ENCODE data around the gene FZD10.

The FZD10 gene

DNA sequence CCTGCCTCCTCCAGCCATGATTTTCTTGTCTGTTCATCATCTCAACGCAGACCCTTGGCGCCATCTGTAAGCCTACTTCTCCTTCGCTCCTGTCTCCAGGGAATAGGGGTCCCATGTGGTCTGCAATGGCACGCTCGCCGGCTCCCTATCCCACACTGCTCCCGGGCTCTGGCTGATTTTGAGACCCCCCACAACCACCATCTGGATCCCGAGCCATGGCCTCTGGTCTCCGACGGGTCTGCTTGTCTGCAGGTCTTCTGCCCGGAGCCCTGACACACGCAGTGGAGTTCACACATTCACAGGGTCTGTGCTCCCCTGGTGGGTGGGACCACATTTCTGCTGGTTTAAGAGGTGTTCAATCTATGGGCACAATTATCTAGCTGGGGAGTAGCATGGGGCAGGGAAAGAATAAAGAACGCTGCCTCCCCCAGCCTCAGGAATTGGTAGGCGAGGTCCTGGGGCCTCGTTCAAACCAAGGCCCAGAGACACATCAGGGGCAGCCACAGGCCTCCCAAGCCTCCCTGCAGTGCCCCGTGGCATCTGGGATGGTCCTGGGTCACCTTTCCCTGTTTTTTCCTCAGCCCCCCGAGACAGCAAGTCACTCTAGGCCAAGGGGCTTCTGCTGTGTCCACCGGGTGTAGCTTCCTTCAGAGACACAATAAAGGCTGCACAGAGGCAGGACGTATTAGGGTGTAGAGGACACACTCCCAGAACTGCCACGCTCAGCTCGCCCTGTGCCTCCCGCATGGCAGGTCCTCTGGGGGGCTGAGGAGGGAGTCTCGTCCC is 21.5 kb downstream of the FZD10 start:
- DNase-seq = no peak

DNA sequence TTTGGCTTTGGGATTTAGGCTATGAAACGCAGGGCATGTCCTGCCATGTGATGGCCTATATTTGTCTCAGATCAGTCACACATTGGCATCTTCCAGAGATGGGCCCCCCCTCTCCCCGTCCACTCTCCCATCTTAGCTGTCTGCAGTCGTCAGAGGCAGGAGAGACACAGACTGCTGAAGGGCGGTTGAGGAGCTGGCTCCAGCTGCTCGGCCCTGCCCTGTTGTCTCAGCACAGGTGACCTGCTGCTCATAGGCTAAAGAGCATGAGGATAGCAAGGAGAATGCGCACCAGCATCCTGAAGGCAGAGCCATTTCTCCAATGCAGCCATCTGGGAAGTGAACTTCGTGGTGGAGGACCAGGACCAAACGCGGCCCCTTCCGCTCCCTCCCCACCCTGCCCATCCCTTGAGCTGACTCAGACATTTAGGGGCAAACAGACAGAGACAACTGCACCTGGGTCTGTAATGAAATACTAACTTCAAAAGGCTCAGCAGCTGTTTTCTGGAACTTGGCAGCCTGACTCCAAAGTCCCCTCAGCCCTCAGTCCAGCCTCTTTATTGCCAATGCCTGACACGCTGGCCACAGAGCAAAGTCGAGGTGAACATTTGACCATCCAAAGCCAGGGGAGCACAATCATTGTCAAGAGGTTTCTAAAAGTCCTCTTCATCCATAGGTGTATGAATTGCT is 22.3 kb downstream of the FZD10 start:
- DNase-seq = no peak

DNA sequence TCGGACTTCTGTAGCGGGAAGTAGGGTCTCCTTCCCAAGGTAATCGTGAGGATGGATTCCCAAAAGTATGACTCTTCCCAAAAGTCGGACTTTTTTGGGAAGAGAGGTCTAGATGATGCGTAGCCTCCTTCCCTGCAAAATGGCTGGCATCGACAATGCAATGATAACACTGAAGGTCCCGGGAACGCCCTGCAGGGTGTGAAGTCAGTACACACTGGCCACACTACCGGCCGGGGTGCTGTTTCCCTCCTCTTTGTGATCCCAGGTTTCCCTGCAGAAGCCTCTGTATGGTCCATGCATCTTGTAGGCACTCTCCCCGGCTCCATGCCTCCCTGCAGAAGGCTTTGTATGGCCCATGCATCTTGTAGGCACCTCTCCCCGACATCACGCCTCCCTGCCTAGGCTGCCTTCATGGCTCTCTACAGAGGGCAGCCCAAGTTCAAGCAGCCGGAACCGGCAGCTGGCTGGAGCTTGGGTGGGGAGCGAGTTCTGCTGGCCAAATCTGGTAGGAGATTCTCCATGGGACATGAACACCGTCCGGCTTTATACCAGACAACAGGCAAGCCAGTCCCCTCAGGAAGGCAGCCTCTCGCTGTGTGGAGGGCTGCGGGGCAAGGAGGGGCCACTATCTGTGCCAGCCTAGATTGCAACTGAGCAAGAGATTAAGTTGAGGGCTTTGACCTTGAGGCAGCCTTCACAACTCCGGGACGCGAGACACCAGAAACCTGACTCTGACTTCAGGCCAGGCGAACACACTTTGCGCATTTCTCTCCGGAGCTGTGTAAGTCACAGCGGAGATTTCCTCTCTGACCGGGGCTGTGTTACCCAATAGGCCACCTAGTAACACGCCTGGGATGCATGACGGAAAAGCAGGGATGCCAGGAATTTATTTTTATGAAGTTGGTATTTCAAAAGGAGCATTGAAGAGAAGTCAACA is 23.5 kb downstream of the FZD10 start:
- no peak for DNase-seq

DNA sequence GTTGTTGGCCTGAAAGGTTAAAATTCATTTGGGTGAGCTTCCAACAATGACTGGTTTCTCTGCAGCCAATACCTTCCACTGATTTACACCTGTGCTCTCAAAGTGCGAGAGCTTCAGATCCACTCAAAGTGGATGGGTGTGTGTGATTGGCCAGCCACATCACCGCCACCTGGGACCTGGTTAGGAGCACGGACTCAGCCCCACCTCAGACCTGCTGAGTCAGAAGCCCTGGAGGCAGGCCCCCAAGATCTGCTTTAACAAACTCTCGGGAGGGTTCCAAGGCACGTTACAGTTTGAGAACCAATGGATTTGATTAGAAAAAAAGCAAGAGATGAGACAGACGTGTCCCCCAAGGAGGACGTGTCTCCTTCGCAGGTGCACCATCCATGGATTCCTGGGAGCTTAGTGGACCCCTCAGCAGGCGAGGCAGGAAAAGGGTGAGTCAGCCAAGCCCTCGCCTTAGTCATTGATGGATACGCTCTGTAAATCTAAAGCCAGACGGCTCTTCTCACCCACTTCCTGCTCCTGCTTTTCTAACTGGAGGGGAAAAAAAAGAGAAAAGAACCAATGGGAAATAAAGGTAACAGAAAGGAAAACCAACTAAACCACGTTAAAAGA is 24.5 kb downstream of the FZD10 start:
- DNase-seq = no peak

DNA sequence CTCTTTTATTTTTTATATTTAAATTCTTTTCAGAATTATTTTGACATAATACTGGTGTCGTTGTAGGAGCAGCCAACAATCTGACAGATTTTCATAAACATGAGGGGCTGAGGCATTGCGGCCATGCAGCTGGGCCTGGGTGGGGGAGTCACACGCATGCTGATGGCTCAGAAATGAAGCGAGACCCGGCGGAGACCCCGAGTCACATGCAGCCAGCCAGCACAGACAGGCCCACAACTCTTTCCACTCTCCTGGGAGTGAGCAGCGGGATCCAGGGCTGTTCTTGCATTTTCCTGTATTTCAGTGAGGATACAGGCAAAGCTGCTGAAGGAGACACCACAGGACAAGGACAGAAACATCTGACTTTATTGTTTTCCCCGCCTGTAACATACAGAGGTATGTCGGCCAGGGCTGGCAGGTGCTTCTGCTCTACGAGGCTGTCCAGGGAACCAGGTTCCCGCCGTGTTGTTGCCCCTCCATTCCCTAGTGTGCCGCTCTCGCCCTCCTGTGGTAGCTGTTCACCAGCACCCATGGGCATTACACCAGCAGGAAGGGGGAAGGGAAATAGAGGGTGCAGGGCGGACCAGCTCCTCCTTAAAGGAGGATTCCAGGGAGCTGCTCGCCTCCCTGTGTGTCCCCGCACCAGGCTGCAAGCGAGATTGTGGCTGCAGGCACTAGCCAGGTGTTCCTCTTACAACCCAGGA is 30.5 kb downstream of the FZD10 start:
- DNase-seq = no peak

DNA sequence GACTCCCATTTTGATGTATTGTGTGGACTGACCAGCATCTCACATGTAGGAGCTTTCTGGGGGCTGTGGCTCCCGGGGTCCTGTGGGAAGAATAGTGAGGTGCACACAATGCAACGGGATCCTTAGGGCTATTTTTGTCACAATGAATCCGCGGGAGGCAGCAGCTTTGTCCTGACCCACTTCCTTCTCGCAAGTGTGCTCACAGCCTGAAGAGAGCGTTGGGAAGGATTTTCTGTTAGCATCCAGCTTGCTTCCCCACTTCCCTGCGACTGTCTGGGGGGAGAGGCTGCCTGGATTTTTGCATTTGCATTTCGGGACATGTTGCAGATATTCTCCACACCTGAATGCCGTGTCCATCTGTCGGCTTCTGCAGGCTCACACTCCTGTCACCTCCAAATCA is 31.9 kb downstream of the FZD10 start:
- DNase-seq = no peak

DNA sequence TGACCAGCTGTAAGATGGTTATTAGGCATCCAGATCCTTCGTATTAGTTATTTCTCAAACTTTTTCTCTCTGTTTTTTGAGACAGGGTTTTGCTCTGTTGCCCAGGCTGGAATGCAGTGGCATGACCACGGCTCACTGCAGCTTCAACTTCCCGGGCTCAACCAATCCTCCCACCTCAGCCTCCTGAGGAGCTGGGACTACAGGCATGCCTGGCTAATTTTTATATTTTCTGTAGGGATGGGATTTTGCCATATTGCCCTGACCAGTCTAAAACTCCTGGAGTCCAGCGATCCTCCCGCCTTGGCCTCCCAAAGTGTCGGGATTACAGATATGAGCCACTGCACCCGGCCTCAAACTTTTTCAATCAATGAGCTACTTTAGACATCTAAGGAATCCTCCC is 33.1 kb downstream of the FZD10 start:
- DNase-seq = no peak

DNA sequence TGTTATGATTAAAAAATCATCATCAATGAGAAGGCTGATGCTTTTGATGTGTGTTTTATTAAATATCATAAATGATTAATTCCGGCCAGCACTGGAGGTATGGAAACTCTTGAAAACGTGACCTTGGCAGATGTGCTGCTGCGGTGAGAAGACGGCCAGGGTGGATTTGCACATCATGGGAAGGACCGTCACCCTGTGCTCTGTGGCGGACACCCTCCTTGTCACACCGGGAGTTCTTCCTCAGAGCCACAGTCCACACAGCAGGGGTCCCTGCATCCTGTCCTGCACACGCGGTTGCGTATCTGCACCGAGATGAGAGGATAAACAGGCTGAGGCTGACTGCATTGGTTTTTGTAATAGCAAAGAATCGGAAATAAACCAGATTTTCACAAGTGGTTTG is 33.5 kb downstream of the FZD10 start:
- no peak for DNase-seq

DNA sequence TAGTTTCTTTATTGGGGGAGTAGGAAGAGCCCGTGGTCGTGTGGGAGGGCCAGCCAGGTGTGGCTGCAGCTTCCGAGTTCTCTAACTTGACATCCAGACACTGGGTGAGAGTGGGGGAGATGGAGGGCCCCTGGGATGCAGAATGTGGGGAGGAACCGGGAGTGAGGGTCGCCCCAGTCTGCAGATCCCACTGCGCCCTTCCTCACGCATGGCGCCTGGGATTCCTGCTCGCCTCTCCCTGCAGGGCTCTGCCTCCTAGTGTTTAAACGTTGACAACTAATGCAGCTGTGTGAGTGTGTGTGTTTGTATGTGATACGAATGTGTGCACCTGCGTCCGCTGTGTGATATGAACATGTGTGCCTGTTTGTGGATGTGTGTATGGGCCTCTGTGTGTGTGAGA is 34.6 kb downstream of the FZD10 start:
- no peak for DNase-seq

DNA sequence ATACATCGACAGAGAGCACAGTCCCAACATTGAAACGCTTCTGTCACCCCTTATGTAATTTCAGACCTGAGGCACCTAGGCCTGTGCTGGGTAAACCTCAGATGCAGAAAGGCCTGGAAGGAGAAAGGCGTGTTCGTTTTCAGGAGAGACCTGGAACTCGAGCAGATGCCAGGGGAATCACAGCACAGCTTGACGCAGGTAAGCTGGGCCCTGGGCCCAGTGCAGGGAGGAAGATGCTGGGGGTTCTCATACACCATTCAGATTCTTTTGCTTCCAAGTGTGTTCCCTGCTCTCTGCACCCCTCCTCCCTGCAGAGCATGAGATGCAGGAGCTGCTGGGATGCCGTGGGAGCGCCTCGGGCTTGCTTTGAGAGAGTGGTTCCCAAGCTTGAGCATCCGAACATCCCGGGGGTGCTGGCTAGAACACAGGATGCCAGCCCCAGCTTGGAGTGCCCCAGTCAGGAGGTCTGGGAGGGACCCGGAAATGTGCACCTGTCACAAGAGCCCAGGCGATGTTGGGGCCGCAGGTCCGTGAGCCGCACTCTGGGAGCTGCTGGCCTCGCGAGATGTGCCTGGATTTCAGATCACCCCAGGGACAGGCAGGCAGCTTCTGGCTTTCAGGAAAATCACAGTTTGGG is 35.9 kb downstream of the FZD10 start:
- no peak for DNase-seq

DNA sequence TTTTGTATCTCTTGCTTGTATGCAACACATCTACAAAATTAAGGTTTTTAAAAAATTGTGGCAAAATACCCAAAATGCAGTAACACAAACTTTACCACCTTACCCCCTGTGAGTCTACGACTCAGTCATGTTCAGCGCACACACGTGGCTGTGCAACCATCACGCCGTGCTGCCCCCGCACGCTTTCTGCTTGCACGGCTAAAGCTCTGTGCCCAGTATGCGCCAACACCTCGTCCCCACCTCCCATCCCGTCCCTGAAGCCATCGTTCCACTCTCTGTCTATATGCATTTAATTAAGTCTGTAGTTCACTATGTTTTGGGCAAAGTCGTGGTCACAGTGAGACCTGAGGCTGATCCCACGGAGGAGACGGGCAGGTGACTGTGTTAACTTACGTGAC is 36.4 kb downstream of the FZD10 start:
- no peak for DNase-seq

DNA sequence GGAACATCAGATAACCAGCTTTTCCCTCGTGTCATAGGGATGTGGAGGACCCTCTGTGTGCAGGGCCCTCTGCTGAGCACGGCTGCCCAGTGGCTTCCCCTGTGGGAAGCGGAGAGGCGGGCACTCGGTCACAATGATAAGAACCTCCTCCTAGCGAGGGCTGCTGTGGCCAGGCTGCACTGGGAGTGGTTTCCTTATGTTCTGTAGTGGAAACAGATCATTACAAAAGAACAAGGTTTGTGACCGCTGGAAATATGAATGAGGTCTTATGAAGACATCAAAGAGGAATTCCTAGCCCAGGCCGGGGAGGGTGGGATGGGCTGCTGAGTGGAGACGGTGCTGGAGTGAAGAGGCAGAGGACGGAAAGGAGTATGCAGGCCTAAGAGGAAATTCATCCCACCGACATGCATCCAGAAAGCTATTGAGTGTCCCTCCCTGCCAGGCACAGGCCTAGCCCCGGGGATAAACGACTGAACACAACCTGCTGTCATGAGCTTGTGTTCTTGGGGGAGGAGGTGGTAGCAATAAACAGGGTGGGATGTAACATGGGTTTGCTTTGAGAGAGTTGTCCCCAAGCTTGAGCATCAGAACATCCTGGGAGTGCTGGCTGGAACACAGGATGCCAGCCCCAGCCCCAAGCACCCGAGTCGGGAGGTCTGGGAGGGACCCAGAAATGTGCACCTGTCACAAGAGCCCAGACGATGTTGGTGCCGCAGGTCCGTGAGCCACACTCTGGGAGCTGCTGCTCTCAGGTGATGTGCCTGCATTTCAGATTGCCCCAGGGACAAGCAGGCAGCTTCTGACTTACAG is 37.5 kb downstream of the FZD10 start:
- no peak for DNase-seq

DNA sequence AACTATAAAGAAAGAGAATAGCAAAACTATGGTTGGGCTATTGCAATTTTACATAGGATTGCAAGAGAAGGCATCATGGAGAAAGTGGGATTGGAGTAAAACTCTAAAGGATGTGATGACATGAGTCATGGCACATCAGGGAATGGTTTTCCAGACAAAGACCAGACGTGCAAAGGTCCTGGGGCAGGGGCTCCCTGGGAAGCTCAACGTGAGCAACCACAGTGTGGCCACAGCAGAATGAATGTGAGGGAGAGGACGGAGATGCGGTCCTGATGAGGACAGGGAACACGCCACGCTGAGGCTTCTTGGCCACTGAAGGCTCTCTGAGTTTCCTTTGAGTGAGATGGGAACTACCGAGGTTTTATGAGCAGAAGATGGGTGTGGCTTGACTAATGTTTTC is 38.2 kb downstream of the FZD10 start:
- DNase-seq = no peak

DNA sequence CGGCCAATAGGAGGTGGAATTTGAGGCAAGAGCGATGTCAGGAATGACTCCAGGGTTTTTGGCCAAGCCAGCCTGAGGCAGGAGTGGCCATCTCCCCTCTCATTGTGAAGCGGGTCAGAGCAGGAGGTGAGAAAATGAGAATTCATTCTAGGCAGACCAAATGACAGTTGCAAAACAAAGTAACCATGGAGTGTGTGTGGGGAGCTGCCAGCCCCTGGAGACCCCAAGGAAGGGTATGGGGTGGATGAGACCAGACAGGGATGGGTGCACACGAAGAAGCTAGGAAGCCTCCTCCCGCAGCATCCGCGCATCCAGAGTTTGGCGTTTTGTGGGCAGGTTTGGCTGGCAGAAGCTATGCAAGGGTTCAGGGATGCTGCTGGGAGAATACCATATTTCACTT is 38.8 kb downstream of the FZD10 start:
- DNase-seq = no peak

DNA sequence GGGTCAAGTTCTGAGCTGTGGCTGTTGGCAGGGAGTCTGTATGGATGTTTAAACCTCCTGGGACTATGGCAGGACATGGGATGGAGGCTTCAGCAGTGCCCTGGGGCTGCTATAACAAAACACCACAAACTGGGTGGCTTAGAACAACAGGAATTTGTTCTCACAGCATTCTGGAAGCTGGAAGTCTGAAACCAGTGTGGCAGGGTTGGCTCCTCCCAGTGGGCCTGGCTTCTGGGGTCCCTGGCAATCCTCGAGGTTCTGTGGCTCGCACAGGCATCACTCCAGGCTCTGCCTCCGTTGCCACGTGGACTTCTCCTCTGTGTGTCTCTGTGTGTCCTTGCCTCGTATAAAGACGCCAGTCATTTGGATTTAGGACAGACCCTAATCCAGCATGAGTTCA is 39.9 kb downstream of the FZD10 start:
- DNase-seq = no peak

DNA sequence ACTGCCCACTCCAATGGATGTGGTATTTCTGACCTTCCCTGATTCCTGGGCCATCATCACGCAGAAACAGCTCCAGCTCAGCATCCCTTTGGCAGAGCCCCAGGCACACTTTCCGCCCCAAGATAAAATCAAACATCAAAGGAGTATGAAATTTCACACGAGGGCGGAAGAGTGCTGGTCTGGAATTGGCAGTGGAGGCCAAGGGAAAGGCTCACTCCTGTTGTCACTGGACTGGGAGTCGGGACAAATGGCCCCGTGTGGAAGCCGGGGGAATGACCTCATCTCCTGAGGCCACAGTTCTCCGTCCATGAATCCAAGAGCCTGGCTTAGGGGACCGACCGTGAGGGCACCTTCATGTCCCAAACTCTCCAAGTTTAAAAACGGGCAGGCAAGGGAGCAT is 40.9 kb downstream of the FZD10 start:
- DNase-seq = no peak

DNA sequence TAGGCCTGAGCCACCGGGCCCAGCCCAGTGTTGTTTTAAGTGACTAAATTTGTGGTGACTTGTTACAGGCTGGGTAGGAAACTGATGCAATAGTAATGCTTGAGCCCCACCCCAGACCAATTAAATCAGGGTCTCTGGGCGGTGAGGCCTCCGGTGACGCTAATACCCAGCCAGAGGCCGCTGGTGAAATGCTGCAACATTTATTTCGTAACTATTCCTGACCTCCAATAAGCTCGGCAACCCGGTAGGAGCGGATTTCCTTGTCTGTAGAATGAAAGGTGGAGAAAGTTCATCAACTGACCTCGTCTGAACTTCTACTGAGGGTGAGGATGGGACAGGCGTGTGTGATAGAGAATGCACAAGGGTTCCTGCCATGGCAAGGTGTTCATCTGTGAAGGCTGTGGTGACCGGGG is 42.3 kb downstream of the FZD10 start:
- no peak for DNase-seq

DNA sequence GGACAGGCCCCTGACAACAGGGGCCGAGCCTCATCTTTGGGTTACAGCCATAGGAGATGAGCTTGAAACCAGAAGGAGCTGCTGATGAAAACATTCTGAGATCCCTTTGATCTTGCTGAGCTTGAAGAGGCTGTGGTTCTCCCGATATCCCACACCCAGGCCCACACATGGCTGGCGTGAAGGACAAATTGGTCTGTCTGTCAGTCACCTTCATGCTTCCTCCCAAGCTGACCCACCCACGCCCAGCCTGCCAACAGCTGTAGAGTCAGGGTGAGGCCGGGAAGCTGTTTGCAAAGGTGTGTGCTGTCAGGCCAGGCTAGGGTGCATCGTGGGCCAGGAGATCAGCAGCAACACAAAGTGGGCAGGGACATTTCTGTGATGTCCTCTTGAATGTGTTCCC is 43.2 kb downstream of the FZD10 start:
- no peak for DNase-seq

DNA sequence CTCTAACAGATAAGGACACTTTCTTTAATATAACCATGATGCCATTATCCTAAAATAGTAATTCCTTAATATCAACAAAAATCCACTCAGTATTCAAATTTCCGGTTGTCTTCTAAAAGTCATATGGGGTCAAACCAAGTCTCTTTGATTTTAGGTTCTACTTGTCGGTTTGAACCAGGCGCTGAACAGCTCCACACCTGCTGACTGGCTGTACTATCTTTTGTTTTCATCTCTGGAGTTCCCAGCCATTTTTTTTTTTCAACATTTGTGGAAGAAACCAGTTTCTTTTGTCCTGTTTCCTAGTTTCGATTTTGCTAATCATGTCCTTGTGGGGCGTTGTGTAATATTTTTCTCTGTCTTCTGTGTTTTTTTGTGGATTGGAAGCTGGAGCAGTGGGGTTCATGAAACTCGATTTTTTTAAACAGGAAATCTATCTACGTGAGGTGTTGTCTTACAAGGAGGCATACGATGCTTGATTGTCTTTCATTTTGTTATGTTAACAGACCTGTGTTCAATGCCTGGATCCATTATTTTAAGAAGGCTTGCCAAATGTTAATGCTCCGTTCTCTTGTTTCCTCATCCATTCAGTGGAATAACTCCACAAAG is 50.2 kb downstream of the FZD10 start:
- DNase-seq = no peak

DNA sequence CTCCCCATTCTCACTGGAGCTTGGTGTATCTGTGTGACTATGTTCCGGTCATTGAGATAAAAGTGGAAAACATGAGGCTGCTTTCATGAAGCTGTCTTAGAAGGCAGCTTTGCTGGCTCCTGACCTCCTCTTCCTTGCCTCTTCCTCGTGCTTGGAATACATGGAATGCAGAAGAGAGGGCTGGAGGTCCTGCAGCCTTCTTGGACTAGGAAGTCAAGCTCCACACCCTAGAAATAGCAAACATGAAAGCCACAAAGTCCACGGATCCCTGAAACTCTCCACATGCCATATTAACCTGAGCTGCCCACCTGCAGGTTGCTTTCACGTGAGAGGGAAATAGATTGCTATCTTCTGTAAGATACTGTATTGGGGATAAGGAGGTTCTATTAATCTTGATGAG is 51.0 kb downstream of the FZD10 start:
- no peak for DNase-seq

All from NCI-H187 treated with DMSO at 0.1 percent for 48 hours (cell line).